Fibroblast of skin of scalp (primary cell): Measurements from ENCODE around the gene SORT1. TPM values are rescaled to one million over a fixed set of nuclear protein-coding genes. Genes with fewer than 3 reads are reported as not detected.
"Not testable (repeated sequence)": the region's sequence is repeated elsewhere in the genome, so short reads cannot be mapped to it uniquely, and the experiment has no call there.

ENCODE experiments used
- DNase-seq: peaks from one replicate; pipeline ENCODE4 v3.0.0-alpha.2; 2013
- polyA plus RNA-seq, 2 experiments: library from polyadenylated mRNA; unstranded; fragments of 120-200 nt; gene quantifications; one replicate each; pipeline ENCODE4 v1.2.1, GENCODE V29; 2013; ENCODE audit not compliant: insufficient read length in 2 of 2

The SORT1 gene
- 29.9 TPM for polyA plus RNA-seq (2013, experiment 1 of 2; ENCODE audit: insufficient read length)
- 33.3 TPM for polyA plus RNA-seq (2013, experiment 2 of 2; ENCODE audit: insufficient read length)

DNA sequence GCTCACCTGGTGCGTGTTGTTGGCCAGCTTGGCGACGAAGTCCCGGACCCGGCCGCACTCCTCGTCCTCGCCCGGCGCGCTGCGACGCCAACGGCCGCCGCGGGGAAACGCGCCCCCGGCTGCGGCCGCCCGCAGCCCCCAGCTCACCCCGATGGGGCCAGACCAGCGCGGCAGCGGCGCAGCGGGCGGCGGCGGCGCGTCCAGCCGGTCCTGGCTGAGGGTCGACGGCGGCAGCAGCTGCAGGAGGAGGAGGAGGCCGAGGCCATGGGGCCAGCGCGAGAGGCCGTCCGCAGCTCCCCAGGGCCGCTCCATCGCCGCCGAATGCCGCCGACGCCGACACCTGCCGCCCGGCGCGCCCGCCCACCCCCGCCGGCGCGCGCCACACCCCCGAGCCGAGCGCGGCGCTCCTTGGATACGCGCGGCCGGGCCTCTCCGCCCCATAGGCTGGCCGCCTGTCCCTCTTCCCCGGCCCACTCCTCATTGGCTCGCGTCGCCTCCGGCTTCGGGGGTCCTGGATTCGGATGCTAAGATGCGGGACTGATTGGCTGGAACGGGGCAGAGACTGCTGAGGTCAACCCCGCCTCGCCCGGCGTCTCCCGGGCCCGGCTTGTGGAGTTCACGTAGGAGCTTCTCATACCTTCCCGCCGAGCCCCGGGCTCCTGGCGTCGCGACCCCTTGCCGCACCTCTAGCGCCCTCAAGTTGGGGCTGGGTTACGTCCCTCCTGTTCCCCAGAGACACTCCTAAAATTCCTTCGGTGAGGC, at the start of gene SORT1:
Gene SORT1 (minus strand): TSS at position 338 of the 762 bp plus-strand sequence. CDS start 26 bp downstream, at position 312.
- DNase-seq = peak; percentile 89

DNA sequence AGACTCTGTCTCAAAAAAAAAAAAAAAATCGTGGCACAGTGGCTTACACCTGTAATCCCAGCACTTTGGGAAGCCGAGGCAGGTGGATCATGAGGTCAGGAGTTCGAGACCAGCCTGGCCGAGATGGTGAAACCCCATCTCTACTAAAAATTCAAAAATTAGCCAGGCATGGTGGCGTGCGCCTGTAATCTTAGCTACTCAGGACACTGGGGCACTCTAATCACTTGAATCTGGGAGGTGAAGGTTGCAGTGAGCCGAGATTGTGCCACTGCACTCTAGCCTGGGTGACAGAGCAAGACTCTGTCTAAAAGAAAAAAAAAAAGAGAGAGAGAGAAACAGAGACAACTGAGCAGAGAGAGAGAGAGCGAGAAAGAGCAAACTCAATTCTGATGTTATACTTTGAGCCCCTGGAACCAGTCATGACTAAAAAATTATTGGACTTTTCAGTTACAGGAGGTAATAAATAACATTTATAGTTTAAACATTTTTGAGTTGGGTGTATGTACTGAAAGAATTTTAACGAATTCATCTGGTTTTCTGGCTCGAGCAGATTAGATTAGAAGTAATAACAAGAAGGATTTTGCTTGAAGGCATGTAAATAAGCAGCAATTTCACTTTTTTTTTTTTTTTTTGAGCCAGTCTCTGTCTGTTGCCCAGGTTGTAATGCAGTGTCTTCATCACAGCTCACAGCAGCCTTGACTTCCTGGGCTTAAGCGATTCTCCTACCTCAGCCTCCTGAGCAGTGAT, 48.4 kb upstream of the SORT1 start:
- not testable (repeated sequence) for DNase-seq

- no peak for DNase-seq
These were observed 46.6 kb upstream of the SORT1 start for GRCh38 chr1:109444346-109444745.

GRCh38 chr1:109443476-109443875, 45.8 kb upstream of the SORT1 start:
- no peak for DNase-seq

- DNase-seq = no peak
These were observed 43.4 kb upstream of the SORT1 start for GRCh38 chr1:109441069-109441468.

DNA sequence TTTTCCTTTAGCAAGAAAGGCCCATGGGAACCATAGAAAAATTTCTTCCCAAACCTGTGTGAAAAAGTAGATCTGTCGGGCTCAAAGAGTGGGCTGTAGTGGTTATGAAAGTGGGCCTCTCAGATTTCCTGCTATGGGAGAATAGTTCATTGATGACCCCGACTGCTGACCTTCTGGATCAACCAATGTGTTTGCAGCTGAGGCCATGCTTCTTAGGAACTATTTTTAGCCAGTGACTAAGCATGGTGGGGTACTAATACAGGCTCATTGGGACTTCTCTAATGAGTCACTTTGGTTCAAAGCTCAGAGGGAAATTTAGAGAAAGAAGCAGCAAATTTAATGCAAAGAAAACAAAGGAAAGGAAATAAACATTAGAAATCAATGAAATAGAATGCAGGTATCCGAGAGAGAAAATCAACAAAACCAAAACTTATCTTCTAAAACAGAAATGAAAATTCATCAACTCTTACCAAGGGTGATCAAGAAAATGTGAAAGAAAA, 41.1 kb upstream of the SORT1 start:
- peak; percentile 90 for DNase-seq

DNA sequence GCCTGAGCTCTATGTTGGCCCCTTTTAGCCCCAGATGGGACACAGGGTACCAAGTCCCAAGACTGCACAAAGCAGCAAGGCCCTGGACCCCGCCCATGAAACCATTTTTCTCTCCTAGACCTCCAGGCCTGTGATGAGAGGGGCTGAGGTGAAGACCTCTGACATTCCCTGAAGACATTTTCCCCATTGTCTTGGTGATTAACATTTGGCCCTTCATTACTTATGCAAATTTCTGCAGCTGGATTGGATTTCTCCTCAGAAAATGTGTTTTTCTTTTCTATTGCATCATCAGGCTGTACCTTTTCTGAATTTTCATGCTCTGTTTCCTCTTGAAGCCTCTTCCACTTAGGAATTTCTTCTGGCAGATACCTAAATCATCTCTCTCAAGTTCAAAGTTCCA, 36.8 kb upstream of the SORT1 start:
- DNase-seq = no peak

DNA sequence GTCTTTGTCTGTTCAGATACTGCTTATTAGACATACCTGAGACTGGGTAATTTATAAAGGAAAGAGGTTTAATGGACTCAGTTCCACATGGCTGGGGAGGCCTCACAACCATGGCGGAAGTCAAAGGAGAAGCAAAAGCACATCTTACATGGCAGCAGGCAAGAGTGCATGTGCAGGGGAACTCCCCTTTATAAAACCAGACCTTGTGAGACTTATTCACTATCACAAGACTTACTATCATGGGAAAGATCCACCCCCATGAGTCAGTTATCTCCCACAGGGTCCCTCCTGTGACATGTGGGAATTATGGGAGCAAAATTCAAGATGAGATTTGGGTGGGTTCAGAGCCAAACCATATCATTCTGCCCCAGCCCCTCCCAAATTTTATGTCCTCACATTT, 35.6 kb upstream of the SORT1 start:
- DNase-seq = no peak

DNA sequence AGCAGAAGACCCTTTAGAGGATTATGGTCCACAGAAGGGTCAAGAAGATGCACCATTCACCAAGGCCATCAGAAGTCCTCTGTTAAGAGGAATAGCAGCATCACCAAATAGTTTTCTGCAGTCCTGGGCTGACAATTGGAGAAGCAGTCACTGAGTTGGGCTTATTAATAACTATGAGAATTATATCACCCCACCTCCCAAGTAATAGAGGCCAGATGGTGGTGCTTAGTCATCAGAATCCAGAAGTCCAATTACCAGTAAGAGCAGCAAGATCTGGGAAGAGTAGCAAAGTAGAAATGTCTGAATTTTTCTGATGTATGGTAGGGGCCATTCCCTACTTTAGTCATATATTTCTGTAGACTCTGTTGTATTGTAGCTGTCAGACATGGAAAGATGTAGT, 34.6 kb upstream of the SORT1 start:
- peak; percentile 64 for DNase-seq

- DNase-seq = no peak
These were observed 29.4 kb upstream of the SORT1 start for GRCh38 chr1:109427171-109427467.

GRCh38 chr1:109426281-109427170, 28.8 kb upstream of the SORT1 start, which contains the start of gene PSMA5:
Gene PSMA5, minus strand, starts transcription at chr1:109426448. Its CDS starts 118 bp downstream, at chr1:109426330.
- peak; percentile 99 for DNase-seq

DNA sequence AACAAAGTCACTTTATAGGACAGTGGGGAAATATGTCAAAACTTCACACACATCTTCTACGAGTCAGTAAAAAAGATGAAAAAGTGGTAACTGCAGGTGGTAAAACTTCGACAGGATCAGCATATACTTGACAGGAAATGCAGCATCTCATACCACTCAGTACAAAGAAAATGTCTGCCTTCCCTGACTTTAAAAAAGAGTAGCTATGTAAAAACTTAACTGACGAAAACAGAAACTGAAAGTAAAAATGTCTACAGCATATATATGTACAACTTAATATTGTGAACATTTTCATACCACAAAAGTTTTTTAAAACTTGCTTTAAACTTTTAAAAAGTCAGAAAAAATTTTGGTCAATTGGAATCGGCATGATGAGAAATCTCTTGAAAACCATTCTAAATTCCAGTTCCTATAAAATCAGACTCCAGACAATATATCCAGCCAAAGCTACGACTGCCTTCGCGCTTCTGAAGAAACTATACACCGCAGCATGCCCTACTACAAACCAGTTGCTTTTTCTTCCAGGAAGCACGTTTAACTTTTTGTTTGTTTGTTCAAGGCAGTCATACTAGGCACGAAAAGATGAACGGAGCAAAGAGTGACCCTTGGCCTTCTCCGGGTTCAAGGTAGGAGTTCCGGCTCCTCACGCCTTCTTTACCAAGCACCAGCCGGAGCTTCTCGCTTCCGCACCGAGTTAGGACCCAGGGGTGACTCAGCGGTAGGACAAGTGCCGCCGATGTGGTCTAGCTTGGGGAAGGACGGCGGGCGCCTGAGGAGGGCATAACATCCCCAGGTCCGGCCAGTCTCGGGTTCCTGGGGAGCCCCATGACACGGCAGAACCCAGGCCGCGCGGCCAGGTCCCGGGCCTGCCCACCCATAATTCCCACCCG, 27.9 kb upstream of the SORT1 start:
- DNase-seq = peak; percentile 43

GRCh38 chr1:109423498-109423897, 25.8 kb upstream of the SORT1 start:
- no peak for DNase-seq

- no peak for DNase-seq
These were observed 14.8 kb upstream of the SORT1 start for GRCh38 chr1:109412551-109412950.

DNA sequence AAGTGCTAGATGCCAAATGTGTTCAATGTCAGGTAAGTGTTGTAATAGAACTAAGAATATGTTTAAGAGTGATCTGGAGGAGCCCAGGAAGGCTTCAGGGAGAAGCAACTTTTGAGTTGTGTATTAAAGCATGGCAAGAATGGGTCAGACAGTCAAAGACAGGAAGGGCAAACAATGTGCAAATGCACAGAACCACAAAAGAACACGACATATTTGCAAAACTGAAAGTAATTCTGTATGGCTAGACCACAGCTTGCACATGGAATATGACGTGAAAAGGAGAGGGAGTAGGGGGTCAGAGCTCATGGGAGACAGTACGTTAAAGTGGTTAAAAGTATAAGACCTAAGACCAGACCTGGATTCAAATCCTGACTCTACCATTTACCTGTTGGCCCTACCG, 7.1 kb upstream of the SORT1 start:
- DNase-seq = no peak

GRCh38 chr1:109402025-109402424, 4.3 kb upstream of the SORT1 start:
- DNase-seq = no peak

DNA sequence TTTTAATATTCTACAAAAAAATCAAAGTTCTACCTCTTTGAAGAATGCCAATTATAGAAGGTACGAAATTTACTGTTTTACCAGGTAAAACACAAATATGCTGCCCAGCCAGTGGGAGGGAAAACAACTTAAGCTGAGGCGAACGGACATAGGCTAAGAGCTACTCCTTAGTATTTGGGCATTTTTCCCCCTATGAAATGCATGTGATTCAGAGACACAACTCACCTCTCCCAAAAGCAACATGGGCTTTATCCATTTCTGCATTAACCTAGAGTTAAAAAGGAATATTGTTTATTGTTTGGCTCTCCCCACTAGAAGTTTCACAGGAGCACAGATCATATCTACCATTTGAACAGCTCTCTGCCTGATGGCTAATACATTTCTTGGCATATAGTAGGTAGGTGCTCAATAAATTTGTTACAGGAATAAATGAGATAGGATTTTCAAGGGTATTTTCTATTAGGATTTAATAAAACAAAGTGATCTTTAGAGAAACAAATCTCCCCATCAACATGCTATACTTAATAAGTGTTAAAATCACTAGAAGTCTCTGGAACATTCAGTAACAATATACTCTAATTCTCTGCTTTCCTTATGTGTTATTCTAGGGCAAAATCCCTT, 2.4 kb upstream of the SORT1 start:
- no peak for DNase-seq

GRCh38 chr1:109399326-109399957, 1.7 kb upstream of the SORT1 start:
- DNase-seq = peak; percentile 62

- no peak for DNase-seq
These were observed 866 bp upstream of the SORT1 start for GRCh38 chr1:109398343-109399225.
